Suprapubic skin (tissue), 4 donors: Measurements from ENCODE around the gene DIP2C.

Experiments
- CTCF ChIP-seq, 2 donors: fragments of 200-600 bp in 1 of 2; fragments of 450-650 bp in 1 of 2; sonication (generic) in 1 of 2; IDR thresholded peaks; one replicate each; pipeline ENCODE4 v1.5.1; 2016 to 2019; ENCODE audit warnings: antibody characterized with exemption in 2 of 2, mild to moderate bottlenecking in 1 of 2, moderate library complexity in 1 of 2
- EP300 ChIP-seq: sonication (generic); formaldehyde crosslinking; IDR thresholded peaks from one replicate; pipeline ENCODE4 v1.6.1; 2017; ENCODE audit warnings: antibody characterized with exemption
- POLR2A ChIP-seq, 2 donors: fragments of 450-650 bp; IDR thresholded peaks; one replicate each; pipeline ENCODE4 v1.6.1; 2017; ENCODE audit warnings: antibody characterized with exemption in 2 of 2, mild to moderate bottlenecking in 2 of 2, moderate library complexity in 2 of 2
- POLR2AphosphoS5 ChIP-seq, 3 donors: sonication (generic); formaldehyde crosslinking; IDR thresholded peaks; one replicate each; pipeline ENCODE4 v1.6.1; 2017; ENCODE audit warnings: antibody characterized with exemption in 3 of 3

GRCh38 chr10:340646-341045 is 348.8 kb downstream of the DIP2C start:
- no peak for TF ChIP-seq POLR2A (IDR thresholded peaks at IDR 0.05)
- TF ChIP-seq CTCF (IDR thresholded peaks at IDR 0.05), result no peak
- no peak for TF ChIP-seq EP300
- TF ChIP-seq POLR2AphosphoS5 (IDR thresholded peaks at IDR 0.05), result no peak
